NOMO-1 (cell line): ENCODE measurements around the gene KCNH2.
"Not testable (repeated sequence)": the region's sequence is repeated elsewhere in the genome, so short reads cannot be mapped to it uniquely, and the experiment has no call there.

Experiments
- DNase-seq, 2 experiments: peaks; one replicate each; lab custom pipeline; 2025; ENCODE audit not compliant: unreplicated experiment in 2 of 2; lab: John Stamatoyannopoulos, UW

KCNH2 gene

DNA sequence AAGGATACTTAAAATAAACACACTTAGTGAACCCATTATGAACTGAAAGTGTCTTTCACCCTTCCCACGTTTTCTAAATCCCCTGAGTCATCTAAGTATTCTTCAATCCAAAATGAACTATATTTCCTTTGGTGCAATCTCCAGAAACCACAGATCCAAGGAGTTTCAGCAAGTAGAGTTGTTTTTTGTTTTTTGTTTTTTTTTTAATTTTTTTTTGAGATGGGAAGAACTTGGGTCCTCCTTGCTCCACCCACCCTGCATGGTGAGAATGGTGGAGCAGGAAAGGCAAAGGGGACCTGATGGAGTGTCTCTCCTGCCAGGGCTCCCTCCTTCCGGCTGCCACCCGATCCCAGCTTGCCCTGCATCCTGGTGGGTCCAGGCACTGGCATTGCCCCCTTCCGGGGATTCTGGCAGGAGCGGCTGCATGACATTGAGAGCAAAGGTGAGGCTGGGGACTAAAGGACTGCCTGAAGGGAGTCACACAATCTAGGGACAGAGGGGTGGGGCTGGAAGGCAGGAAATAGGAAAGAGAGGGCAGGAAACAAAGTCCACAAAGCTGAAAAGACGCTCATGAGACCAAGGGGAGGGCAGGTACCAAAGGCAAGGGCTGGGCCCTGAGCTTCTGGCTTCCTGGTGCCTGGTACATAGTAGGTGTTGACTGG is 34.0 kb upstream of the KCNH2 start:
- DNase-seq = no peak

DNA sequence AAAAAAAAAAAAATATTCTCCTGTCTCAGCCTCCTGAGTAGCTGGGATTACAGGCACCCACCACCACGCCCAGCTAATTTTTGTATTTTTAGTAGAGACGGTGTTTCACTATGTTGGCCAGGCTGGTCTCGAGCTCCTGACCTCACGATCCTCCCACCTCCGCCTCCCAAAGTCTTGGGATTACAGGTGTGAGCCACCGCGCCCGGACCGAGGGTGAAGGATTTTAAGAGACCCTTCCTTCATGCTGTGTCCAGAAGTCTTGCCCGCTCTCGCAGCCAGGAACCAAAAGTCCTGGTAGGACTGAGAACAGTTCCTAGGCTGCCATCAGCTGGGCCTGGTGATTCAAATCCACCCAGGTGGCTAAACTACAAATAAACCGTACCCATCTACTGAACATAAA is 33.5 kb upstream of the KCNH2 start:
- DNase-seq = not testable (repeated sequence)

DNA sequence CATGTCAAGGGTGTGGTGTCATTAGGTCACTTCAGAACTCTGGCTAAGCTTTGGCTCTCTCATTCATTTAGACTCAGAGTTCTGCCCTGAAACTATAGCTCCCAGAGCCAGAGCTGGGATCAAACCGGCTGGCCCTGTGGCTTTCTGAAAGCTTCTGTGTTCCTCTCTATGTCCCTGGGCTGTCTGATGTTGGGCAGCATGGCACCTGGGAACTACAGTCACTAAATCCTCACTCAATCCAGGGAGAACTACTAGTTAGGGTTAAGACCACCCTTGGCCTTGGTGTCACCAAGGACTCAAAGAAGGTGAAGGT is 32.9 kb upstream of the KCNH2 start:
- DNase-seq = no peak

DNA sequence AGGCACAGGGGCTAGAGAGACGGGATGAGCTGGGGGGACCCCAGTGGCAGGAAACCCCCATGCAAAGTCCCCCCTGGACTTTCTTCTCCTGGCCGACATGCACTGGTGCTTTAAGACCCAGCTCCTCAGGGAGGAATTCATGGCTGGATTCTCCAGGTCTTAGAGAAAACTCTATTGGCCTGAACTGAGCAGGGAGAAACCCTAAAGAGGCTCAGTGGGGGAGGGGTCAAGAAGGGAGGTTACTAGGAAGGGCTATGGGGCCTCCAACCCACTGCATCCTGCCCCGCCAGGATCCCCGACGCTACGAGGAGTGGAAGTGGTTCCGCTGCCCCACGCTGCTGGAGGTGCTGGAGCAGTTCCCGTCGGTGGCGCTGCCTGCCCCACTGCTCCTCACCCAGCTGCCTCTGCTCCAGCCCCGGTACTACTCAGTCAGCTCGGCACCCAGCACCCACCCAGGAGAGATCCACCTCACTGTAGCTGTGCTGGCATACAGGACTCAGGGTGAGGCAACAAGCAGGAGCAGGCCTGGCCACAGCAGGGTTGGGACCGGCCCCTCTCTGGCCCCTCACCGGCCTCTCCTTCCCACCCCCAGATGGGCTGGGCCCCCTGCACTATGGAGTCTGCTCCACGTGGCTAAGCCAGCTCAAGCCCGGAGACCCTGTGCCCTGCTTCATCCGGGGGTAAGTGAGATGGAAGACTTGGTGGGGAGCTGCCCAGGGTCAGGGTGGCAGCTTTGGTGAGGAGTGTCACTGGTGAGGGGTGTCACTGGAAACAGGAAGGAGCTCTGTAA is 32.4 kb upstream of the KCNH2 start:
- no peak for DNase-seq

DNA sequence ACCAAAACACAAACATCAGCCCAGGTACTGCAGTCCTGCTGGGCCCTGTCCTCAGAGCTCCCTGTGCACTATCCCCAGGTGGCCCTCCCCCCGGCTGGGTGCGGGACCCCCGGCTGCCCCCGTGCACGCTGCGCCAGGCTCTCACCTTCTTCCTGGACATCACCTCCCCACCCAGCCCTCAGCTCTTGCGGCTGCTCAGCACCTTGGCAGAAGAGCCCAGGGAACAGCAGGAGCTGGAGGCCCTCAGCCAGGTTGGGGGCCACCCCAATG is 31.9 kb upstream of the KCNH2 start:
- no peak for DNase-seq

DNA sequence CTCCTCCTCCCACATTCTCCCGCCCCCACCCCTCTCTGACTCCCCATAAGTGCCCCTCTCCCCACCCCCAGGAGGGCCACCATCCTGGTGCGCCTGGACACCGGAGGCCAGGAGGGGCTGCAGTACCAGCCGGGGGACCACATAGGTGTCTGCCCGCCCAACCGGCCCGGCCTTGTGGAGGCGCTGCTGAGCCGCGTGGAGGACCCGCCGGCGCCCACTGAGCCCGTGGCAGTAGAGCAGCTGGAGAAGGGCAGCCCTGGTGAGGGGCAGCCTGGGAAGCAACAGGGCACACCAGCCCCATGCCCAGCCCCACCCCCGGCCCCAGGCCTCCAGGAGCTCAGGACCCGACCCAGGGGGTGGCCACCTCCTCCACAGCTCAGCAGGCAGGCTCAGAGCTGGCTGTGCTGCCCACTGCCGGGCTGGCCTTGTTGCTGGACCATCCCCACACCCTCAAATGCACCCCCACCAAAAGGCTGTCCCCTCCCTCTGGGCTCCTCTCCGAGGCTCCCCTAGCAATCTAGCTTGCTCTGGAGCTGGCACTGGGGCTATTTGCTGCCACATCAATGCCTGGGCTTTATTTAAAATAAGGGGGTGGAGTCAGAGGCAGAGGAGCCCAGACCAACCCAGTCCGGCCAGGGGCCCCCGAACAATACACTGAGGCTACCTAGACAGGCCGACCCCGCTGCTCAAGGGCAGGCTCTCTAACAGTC is 31.4 kb upstream of the KCNH2 start:
- DNase-seq = no peak

DNA sequence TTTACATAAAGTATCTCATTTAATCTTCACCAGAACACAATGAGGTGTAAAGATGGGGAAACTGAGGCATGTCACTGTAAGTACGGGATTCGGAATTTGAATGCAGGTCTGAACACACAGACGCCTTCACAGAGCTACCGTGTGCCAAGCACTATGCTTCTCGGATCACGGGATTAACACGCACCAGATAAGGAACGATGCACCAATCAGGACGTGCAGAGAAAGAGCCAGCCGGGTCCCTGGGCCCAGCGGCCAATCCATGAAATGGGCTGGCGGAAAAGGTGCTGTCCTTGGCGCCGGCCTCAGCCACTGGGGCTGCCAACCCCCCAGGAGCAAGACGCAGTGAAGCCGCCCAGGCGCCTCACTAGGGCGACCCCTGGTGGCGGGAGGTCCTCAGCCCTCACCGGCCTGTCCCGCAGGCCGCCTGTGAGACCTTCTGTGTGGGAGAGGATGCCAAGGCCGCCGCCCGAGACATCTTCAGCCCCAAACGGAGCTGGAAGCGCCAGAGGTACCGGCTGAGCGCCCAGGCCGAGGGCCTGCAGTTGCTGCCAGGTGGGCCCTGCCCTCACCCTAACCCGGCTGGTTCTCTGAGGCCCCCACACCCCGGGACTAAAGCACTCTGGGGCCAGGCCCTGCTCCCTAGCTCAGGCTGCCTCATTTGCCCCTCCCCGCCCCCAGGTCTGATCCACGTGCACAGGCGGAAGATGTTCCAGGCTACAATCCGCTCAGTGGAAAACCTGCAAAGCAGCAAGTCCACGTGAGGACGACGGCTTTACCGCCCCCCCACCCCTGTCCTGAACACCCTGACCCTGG is 30.6 kb upstream of the KCNH2 start:
- peak; percentile 37 to 38 for DNase-seq

- DNase-seq = no peak
Measured at GRCh38 chr7:151008143-151008510, 30.0 kb upstream of the KCNH2 start.

GRCh38 chr7:151007469-151007898 is 29.4 kb upstream of the KCNH2 start:
- no peak for DNase-seq

- DNase-seq = no peak
Measured at GRCh38 chr7:151006590-151007300, 28.6 kb upstream of the KCNH2 start.

DNA sequence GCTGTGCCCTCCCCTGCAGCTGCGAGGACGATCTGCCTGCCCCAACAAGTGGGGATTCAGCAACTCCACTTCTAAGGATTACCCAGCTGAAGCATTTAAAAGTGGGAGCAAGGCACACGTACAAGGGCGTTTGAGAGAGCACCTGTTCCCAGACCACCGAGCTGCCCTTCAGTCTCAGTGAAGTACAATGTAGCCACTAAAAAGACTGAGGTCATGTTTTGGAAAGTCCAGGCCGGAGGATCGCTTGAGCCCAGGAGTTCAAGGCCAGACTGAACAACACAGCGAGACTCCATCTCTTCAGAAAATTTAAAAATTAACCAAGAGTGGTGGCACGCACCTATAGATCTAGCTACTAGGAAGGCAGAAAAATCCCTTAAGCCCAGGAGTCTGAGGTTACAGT is 27.4 kb upstream of the KCNH2 start:
- no peak for DNase-seq

DNA sequence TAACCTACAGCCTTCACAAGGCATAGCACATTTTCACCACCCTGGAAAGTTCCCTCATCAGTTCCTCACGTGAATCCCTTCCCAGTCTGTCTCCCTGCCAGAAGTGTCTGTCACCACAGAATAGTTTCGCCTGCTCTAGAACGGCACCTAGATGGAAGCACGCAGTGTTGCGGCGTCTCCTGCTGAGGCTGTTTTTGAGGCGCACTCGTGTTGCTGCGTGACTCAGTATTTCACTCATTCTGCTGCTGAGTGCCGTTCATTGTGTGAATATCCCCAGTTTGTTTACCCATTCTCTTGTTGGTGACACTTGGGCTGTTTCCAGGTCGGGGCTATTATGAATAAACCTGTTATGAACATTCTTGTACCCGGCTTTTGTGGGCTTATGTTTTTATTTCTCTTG is 25.5 kb upstream of the KCNH2 start:
- no peak for DNase-seq

- no peak for DNase-seq
Measured at GRCh38 chr7:151001546-151001945, 23.4 kb upstream of the KCNH2 start.

GRCh38 chr7:151000897-151001495 is 22.9 kb upstream of the KCNH2 start:
- no peak for DNase-seq

GRCh38 chr7:150999497-151000230 is 21.5 kb upstream of the KCNH2 start:
- no peak for DNase-seq

DNA sequence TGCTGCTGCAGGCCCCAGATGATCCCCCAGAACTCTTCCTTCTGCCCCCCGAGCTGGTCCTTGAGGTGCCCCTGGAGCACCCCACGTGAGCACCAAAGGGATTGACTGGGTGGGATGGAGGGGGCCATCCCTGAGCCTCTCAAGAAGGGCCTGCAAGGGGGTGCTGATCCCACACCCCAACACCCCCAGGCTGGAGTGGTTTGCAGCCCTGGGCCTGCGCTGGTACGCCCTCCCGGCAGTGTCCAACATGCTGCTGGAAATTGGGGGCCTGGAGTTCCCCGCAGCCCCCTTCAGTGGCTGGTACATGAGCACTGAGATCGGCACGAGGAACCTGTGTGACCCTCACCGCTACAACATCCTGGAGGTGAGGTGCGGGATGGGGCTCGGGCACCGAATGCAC is 20.9 kb upstream of the KCNH2 start:
- no peak for DNase-seq

DNA sequence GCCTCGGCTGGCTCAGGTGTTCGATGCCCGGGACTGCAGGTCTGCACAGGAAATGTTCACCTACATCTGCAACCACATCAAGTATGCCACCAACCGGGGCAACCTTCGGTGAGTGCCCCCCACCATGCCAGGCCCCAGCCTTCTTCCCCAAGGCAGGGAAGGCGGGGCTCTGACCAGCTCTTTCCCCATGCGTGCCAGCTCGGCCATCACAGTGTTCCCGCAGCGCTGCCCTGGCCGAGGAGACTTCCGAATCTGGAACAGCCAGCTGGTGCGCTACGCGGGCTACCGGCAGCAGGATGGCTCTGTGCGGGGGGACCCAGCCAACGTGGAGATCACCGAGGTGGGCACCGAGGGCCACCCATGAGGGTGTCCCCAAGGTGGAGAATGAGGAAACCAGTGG is 20.2 kb upstream of the KCNH2 start:
- no peak for DNase-seq

- DNase-seq = no peak
Measured at GRCh38 chr7:150997817-150998216, 19.7 kb upstream of the KCNH2 start.

GRCh38 chr7:150997075-150997511 is 19.0 kb upstream of the KCNH2 start:
- no peak for DNase-seq
